ENCODE results near the gene SETD2.
"Not testable (repeated sequence)": the region's sequence is repeated elsewhere in the genome, so short reads cannot be mapped to it uniquely, and the experiment has no call there.

SETD2 gene

DNA sequence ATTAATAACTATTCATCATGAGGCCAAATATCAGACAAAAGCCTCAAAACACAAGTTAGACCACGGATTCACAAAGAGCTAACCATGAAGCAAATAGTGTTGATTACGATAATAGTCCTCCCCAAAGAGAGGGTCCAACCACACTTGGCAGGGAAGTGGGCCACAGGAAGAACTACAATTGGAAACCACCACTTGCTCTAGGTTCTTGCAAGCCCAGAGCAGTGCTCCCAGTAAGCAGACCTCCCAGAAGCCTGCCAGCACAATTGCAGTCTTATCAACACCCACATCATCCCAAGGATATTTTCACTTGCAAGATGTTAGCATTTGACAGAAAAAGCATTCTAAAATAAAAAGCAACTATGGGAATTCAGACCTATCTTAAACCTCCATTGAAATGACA is 11.3 kb downstream of the SETD2 start:
- no peak for DNase-seq (ENCODE audit: low spot score)

DNA sequence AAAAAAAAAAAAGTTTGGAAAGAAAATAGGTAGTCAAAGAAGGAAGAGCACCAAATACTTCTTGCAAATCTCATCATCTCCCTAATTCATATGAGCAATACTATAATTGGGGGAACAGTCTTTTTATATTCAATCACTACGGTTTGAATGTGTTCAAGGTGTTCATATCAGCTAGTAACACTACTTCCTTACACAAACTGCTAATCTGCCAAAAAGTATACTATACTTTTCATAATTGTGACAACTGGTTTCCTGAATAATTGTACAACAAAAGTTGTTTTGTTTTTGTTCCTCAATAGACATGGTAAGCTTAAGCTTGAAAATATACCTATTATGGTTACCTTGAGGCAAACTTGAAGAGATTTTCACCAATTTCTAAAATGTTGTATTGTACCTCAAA is 12.1 kb downstream of the SETD2 start:
- DNase-seq (ENCODE audit: low spot score), result no peak

- DNase-seq (ENCODE audit: low spot score), result no peak
Observed at GRCh38 chr3:47149339-47149933, 14.5 kb downstream of the SETD2 start.

- no peak for DNase-seq (ENCODE audit: low spot score)
Observed at GRCh38 chr3:47145272-47145671, 18.6 kb downstream of the SETD2 start.

DNA sequence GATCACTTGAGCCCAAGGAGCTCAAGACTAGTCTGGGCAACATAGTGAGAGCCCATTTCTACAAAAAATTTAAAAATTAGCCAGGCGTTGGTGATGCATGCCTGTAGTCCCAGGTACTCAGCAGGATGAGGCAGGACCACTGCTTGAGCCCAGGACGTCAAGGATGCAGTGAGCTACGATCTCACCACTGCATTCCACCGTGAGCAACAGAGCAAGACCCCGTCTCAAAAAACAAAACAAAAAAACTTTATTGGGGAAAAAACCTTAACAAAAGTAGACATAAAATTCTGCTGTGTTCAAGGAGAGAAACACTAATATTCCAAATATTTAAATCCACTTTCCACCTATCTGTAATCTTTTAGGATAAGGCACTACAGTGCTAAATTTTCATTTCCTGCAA is 20.8 kb downstream of the SETD2 start:
- no peak for DNase-seq (ENCODE audit: low spot score)

GRCh38 chr3:47142536-47142935 is 21.4 kb downstream of the SETD2 start:
- DNase-seq (ENCODE audit: low spot score), result not testable (repeated sequence)

DNA sequence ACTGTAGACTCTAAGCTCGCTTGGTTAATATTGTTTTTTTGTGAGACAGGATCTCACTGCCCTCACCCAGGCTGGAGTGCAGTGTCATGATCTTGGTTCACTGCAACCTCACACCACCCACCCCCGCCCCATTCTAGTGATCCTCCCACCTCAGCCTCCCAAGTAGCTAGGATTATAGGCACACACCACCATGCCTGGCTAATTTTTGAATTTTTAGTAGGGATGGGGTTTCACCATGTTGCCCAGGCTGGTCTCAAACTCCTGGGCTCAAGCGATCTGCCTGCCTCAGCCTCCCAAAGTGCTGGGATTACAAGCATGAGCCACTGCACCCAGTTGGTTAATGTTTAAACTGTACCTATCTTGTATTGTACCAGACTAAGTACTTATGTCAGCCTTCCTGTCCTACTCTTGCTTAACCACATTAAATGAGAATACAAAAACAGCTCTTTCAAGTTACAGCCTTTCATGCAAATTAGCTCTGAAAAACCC is 22.9 kb downstream of the SETD2 start:
- peak; percentile 18 for DNase-seq (ENCODE audit: low spot score)

DNA sequence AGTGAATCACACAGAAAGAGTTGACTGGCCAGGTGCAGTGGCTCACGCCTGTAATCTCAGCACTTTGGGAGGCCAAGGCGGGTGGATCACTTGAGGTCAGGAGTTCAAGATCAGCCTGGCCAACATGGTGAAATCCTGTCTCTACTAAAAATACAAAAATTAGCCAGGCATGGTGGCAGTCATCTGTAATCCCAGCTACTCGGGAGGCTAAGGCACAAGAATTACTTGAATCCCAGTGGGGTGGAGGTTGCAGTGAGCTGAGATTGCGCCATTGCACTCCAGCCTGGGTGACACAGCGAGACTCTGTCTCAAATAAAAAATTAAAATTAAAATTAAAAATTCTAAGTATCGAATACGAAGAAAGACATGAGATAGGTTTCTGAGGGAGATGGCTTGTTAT is 23.4 kb downstream of the SETD2 start:
- DNase-seq (ENCODE audit: low spot score), result not testable (repeated sequence)

DNA sequence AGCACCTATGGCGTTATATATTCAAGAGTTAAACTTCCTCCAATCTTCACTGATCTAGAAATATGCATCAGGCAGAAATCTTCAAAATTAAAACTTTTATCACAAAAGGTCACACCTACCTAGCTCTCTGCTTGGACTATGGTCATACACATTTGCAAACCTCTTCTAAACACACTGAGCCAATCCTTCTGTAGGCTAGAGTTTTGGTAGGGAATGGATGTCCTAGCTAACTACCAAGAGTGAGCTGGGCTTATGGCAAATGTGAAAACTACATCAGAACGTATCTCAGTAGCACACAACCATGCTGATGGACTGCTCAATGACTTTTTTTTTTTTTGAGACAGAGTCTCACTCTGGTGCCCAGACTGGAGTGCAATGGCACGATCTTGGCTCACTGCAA is 29.6 kb downstream of the SETD2 start:
- DNase-seq (ENCODE audit: low spot score), result no peak

- no peak for DNase-seq (ENCODE audit: low spot score)
Observed at GRCh38 chr3:47133641-47134040, 30.3 kb downstream of the SETD2 start.

DNA sequence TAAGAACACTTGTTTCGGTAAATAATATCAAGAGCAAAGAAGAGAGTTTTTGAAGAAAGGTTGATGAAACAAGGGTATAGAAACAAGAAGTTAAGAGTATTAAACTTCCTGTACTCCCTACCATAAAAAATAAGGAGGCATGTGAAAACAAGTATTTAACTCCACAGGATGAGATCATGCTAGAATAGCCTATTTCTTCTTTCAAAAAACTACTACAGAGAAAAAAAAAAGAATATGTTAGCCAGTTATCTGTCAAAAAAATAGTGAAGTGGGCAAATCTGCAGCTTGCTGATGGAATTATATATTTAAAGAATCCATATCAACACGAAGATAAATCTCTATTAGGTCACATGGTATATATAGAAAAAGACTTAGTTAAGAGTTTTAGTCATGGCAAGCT is 33.4 kb downstream of the SETD2 start:
- no peak for DNase-seq (ENCODE audit: low spot score)

GRCh38 chr3:47128137-47128536 is 35.8 kb downstream of the SETD2 start:
- no peak for DNase-seq (ENCODE audit: low spot score)

- no peak for DNase-seq (ENCODE audit: low spot score)
Observed at GRCh38 chr3:47123857-47124256, 40.1 kb downstream of the SETD2 start.

GRCh38 chr3:47121409-47121808 is 42.5 kb downstream of the SETD2 start:
- no peak for DNase-seq (ENCODE audit: low spot score)

GRCh38 chr3:47120138-47120537 is 43.8 kb downstream of the SETD2 start:
- no peak for DNase-seq (ENCODE audit: low spot score)

DNA sequence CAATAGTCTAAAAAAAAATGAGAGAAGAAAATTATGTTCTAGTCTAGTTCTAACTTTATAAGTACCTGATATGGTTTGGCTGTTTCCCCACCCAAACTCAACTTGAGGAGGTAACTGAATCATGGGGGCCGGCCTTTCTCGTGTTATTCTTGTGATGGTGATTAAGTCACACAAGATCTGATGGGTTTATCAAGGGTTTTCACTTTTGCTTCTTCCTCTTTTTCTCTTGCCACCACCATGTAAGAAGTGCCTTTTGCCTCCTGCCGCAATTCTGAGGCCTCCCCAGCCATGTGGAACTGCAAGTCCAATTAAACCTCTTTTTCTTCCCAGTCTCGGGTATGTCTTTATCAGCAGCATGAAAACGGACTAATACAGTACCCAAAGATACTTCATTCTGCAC is 44.5 kb downstream of the SETD2 start:
- not testable (repeated sequence) for DNase-seq (ENCODE audit: low spot score)

DNA sequence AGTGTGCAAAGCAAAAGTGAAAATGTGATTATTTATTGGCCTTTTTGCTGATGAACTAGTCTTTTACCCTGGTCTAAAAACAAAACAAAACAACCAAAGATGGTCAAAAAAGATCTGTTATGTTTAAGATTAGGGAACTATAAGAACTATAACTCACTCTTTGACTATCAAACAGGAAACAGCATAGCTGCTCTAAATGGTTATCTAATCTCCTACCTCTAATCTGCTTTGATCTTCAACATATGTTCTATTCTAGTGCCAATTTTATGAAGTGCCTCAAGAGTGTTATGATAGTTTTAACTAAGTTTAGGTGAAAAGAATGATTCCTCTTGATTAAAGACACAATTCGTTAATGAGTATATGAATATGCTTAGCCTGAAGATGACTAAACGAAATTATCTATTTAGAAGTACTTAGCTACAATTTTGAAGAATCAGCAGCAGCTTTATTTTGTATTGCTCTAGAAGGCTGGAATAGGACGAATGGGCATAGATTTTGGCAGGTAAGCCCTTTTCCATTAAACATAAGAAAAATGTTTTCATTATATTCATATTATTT is 46.0 kb downstream of the SETD2 start:
- DNase-seq (ENCODE audit: low spot score), result no peak

DNA sequence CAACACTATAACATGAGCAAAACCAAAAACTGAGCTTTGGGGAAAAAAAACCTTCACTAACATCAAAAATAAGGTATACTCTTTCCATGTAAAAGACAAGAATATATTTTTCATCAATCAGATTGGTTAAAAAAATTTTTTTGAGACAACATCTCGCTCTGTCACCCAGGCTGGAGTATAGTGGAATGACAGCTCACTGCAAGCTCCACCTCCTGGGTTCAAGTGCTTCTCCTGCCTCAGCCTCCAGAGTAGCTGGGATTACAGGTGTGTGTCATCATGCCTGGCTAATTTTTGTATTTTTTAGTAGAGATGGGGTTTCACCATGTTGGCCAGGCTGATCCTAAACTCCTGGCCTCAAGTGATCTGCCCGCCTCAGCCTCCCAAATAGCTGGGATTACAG is 48.4 kb downstream of the SETD2 start:
- DNase-seq (ENCODE audit: low spot score), result not testable (repeated sequence)

GRCh38 chr3:47113669-47114365 is 50.1 kb downstream of the SETD2 start:
- no peak for DNase-seq (ENCODE audit: low spot score)

DNA sequence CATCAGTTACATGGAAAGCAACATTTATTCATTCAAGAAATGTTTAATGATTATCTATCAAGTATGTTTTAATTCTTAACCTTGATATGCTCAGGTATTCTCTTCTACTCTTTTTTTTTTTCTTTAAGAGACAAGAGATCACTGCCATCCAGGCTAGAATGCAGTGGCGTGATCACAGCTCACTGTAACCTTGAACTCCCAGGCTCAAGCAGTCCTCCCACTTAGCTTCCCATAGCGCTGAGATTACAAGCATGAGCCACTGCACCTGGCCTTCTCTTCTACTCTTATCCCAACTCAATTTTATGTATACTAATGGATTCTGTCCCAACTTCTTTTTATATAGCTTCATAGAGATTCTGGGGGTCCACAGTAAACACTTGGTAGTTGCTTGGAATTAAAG is 50.9 kb downstream of the SETD2 start:
- no peak for DNase-seq (ENCODE audit: low spot score)

- no peak for DNase-seq (ENCODE audit: low spot score)
Observed at GRCh38 chr3:47109393-47109792, 54.5 kb downstream of the SETD2 start.

DNA sequence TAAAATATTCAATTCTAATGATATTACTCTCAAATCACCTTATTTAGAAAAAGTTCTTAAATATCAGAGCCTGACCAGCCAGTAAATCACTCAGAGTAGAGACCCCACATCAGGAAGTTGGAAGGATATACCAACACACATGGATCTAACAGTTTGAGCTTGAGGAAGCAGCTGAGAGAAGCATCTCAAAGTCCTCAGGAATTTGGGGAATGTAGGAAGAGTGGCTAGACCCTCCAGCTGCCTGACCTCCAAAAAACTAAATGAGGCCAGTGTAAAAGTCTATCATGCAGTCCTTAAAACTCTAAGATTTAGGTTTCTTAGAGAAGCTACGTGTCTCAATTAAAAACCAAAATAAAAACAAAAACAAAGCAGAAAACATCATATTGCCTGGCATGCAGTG is 55.4 kb downstream of the SETD2 start:
- no peak for DNase-seq (ENCODE audit: low spot score)

GRCh38 chr3:47104259-47104658 is 59.7 kb downstream of the SETD2 start:
- DNase-seq (ENCODE audit: low spot score), result no peak

DNA sequence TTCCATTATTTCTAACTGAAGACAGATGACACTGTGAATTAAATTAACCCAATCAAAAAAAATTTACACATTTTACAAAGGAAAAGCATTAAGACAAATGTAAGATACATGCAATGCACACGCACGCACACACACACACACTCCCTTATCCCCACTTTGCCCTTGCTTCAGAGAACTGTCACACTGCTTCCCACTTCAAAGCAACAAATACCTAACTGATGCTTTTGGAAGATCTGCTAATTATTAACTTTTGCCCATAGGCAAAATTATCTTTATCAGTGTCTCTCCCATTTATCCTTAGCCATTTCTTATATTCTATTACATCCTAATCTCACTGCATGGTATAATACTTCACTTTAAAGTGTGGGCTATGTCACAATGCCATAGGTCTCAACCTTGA is 60.3 kb downstream of the SETD2 start:
- DNase-seq (ENCODE audit: low spot score), result no peak
